ENCODE measurements around the gene AGR2.
A peak's percentile ranks its signal among the peaks of the same experiment; 100 is the strongest.

Gene AGR2

GRCh38 chr7:16836481-16836880 lies 31.7 kb upstream of the AGR2 start:
- TF ChIP-seq, protein P1, sequence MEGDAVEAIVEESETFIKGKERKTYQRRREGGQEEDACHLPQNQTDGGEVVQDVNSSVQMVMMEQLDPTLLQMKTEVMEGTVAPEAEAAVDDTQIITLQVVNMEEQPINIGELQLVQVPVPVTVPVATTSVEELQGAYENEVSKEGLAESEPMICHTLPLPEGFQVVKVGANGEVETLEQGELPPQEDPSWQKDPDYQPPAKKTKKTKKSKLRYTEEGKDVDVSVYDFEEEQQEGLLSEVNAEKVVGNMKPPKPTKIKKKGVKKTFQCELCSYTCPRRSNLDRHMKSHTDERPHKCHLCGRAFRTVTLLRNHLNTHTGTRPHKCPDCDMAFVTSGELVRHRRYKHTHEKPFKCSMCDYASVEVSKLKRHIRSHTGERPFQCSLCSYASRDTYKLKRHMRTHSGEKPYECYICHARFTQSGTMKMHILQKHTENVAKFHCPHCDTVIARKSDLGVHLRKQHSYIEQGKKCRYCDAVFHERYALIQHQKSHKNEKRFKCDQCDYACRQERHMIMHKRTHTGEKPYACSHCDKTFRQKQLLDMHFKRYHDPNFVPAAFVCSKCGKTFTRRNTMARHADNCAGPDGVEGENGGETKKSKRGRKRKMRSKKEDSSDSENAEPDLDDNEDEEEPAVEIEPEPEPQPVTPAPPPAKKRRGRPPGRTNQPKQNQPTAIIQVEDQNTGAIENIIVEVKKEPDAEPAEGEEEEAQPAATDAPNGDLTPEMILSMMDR (IDR thresholded peaks at IDR 0.05; ENCODE audit: low read depth, low read length): no peak
- peak in 1 of 2 donors; percentile 16 for DNase-seq (ENCODE audit: low read depth in 2 of 2)
- H3K4me3 ChIP-seq (replicated peaks in 1 of 2; ENCODE audit: low read depth in 2 of 2, low read length in 2 of 2): no peak overlapping the region

DNA sequence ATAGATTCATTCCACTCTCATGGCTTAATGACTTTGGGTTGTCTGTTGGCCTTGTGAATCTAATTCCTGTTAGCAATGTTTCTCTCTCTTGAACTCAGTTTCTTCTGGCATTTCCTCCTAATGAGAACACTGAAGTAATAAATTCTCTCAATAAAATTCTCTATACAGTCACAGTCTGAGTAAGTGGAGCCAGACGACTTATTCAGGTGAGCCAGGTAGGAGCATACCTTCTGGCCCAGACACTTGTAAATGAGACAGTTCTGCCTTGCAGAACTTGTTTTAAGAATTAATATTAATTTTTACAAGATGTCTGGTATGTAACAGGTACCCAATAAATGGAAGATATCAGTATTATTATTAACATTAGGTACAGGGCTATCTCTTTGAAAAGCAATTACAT lies 28.6 kb upstream of the AGR2 start:
- DNase-seq (ENCODE audit: low read depth in 2 of 2): no peak
- TF ChIP-seq, protein P1 (IDR thresholded peaks at IDR 0.05; ENCODE audit: low read depth, low read length): no peak
- H3K4me3 ChIP-seq (replicated peaks in 1 of 2; ENCODE audit: low read depth in 2 of 2, low read length in 2 of 2): no peak overlapping the region

- no peak for DNase-seq (ENCODE audit: low read depth in 2 of 2)
- no peak overlapping the region for H3K4me3 ChIP-seq (replicated peaks in 1 of 2; ENCODE audit: low read depth in 2 of 2, low read length in 2 of 2)
- TF ChIP-seq, protein P1 (IDR thresholded peaks at IDR 0.05; ENCODE audit: low read depth, low read length): no peak
These were observed 21.3 kb upstream of the AGR2 start for GRCh38 chr7:16826060-16826459.

DNA sequence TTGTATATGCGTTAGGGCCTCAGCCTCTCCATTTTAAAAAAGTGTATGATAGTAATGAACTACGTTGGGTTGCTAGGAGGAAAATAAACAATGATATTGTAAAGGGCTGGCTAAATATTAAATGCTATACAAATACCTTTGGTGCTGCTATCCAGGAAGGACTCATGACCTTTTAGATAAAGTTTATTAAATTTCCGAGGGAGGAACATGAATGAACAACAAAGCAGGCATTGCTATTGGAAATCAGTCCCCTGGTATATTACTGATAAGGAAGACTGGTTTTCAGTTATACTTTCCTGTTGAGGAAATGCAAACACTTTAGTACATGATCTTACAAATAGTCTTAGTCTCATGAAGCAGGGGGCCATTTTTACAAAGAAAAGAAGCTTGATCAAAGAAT lies 17.2 kb upstream of the AGR2 start:
- TF ChIP-seq, protein P1 (IDR thresholded peaks at IDR 0.05; ENCODE audit: low read depth, low read length): no peak
- DNase-seq (ENCODE audit: low read depth in 2 of 2): no peak
- no peak overlapping the region for H3K4me3 ChIP-seq (replicated peaks in 1 of 2; ENCODE audit: low read depth in 2 of 2, low read length in 2 of 2)

- no peak overlapping the region for H3K4me3 ChIP-seq (replicated peaks in 1 of 2; ENCODE audit: low read depth in 2 of 2, low read length in 2 of 2)
- TF ChIP-seq, protein P1 (IDR thresholded peaks at IDR 0.05; ENCODE audit: low read depth, low read length): no peak
- DNase-seq (ENCODE audit: low read depth in 2 of 2): no peak
These were observed 13.9 kb upstream of the AGR2 start for GRCh38 chr7:16818732-16819131.

- H3K4me3 ChIP-seq (replicated peaks in 1 of 2; ENCODE audit: low read depth in 2 of 2, low read length in 2 of 2): no peak overlapping the region
- DNase-seq (ENCODE audit: low read depth in 2 of 2): peak; percentile 40 to 69
- TF ChIP-seq, protein P1 (IDR thresholded peaks at IDR 0.05; ENCODE audit: low read depth, low read length): no peak
These were observed 12.7 kb upstream of the AGR2 start for GRCh38 chr7:16817536-16817935.

- DNase-seq (ENCODE audit: low read depth in 2 of 2): no peak
- TF ChIP-seq, protein P1 (IDR thresholded peaks at IDR 0.05; ENCODE audit: low read depth, low read length): no peak
- no peak overlapping the region for H3K4me3 ChIP-seq (replicated peaks in 1 of 2; ENCODE audit: low read depth in 2 of 2, low read length in 2 of 2)
These were observed 12.0 kb upstream of the AGR2 start for GRCh38 chr7:16816824-16817223.

All from cardiac fibroblast (primary cell).